ENCODE results near the gene AGFG2. TPM values are rescaled to one million over a fixed set of nuclear protein-coding genes. Genes with fewer than 3 reads are reported as not detected.
A peak's percentile ranks its signal among the peaks of the same experiment; 100 is the strongest.
"Not testable (repeated sequence)": the region's sequence is repeated elsewhere in the genome, so short reads cannot be mapped to it uniquely, and the experiment has no call there.

The AGFG2 gene
- total and polyA plus RNA-seq, 2 donors = 7.4 to 15.4 TPM

DNA sequence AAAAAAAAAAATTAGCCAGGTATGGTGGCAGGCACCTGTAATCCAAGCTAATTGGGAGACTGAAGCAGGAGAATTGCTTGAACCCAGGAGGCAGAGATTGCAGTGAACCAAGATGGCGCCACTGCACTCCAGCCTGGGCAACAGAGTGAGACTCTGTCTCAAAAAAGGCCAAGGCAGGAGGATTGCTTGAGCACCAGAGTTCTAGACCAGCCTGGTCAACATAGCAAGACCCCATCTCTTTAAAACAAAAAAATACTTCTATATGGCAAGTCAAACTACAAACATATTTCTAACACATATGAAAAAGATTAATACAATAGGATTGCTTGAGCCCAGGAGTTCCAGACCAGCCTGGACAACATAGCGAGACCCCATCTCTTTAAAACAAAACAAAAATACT lies 38.3 kb upstream of the AGFG2 start:
- not testable (repeated sequence) for DNase-seq (ENCODE audit: low read depth in 6 of 9, low spot score in 9 of 9); H3K9me3 ChIP-seq (ENCODE audit: control insufficient read depth in 2 of 2, insufficient read depth in 1 of 2, low read length in 1 of 2); H3K4me1 ChIP-seq (ENCODE audit: control insufficient read depth in 2 of 2, insufficient read depth in 2 of 2, low read length in 2 of 2); H3K36me3 ChIP-seq (ENCODE audit: control insufficient read depth in 2 of 2, insufficient read depth in 2 of 2, low read length in 1 of 2); H3K27ac ChIP-seq (ENCODE audit: low read depth in 1 of 2, low read length in 1 of 2); H3K4me3 ChIP-seq (ENCODE audit: low read length in 2 of 2)
- 97% methylated on average over 2 of the region's 2 CpGs for WGBS
- peaks cover 0 to 23% of the 10 kb centered on the region in 2 donors for H3K27me3 ChIP-seq (ENCODE audit: control insufficient read depth in 2 of 2, insufficient read depth in 1 of 2, low read length in 1 of 2)

DNA sequence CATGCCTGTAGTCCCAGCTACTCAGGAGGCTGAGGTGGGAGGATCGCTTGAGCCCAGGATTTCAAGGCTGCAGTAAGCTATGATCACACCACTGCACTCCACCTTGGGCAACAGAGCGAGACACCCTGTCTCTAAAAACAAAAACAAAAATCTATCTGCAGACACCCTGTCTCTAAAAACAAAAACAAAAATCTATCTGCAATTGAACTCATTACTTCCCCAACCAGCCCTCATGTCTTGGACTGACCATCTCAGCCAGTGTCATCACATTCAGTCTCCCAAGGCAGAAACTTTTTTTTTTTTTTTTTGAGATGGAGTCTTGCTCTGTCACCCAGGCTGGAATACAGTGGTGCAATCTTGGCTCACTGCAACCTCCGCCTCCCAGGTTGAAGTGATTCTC lies 35.0 kb upstream of the AGFG2 start:
- 97% methylated on average over 3 of the region's 3 CpGs for WGBS
- not testable (repeated sequence) for H3K36me3 ChIP-seq (ENCODE audit: control insufficient read depth in 2 of 2, insufficient read depth in 2 of 2, low read length in 1 of 2); H3K4me3 ChIP-seq (ENCODE audit: low read length in 2 of 2); H3K27me3 ChIP-seq (ENCODE audit: control insufficient read depth in 2 of 2, insufficient read depth in 1 of 2, low read length in 1 of 2); H3K27ac ChIP-seq (ENCODE audit: low read depth in 1 of 2, low read length in 1 of 2); DNase-seq (ENCODE audit: low read depth in 6 of 9, low spot score in 9 of 9); H3K4me1 ChIP-seq (ENCODE audit: control insufficient read depth in 2 of 2, insufficient read depth in 2 of 2, low read length in 2 of 2); H3K9me3 ChIP-seq (ENCODE audit: control insufficient read depth in 2 of 2, insufficient read depth in 1 of 2, low read length in 1 of 2)

DNA sequence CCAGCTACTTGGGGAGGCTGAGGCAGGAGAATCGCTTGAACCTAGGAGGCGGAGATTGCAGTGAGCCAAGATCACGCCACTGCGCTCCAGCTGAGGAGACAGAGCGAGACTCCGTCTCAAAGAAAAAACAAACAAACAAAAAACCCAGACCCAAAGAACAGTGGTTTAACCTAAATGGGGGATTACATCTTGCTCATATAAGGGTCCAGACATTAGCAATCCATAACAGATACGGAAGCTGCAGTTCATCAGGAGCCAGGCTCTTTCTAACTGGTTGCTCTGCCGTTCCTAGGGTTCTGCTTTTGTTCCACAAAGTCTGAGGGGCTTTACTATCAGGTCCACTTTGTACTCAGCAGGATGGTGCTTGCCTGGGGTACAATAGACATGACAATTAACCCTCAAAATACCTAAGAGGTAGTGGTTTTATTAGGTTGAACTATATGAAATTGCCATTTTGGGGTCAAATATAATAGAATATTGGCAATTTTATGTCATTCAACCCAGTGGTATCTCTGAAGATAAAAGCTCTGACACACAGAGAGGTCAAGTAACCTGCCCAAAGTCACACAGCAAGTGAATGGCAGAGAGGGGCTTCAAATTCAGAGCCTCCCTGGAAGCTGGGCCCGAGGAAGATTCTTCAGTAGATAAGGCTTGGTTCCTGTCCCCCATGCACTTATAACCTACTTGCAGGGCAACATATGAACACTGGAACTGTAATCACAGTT lies 34.0 kb upstream of the AGFG2 start:
- no peaks in the 10 kb centered on the region for H3K9me3 ChIP-seq (ENCODE audit: control insufficient read depth in 2 of 2, insufficient read depth in 1 of 2, low read length in 1 of 2)

DNA sequence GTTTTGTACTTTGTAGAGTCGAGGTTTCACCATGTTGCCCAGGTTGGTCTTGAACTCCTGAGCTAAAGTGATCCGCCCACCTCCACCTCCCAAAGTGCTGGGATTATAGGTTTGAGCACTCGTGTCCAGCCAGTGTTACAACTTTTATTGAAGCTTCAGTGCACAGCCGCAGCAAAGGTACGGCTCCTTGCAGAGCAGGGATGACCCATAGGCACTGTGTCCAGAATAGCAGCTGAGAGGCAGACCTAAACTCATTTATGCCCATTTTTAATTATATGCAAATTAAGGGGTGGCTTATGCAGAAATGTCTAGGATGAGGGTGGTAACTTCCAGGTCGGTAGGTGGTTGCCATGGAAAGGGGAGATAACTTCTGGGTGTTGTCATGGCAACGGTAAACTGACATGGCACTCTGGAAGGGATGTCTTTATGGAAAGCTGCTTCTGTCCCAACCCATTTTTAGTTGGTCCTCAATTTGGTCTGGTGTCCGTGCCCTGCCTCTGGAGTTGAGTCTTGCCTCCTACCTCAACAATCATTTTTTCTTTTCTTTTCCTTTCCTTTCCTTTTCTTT lies 32.6 kb upstream of the AGFG2 start:
- 82% methylated on average over 8 of the region's 8 CpGs for WGBS
- Histone ChIP-seq H3K36me3 (ENCODE audit: control insufficient read depth in 2 of 2, insufficient read depth in 2 of 2, low read length in 1 of 2) (no peaks in the 10 kb centered on the region), H3K27me3 (ENCODE audit: control insufficient read depth in 2 of 2, insufficient read depth in 1 of 2, low read length in 1 of 2) (peaks cover 0 to 12% of the 10 kb centered on the region in 2 donors), H3K9me3 (ENCODE audit: control insufficient read depth in 2 of 2, insufficient read depth in 1 of 2, low read length in 1 of 2) (no peaks in the 10 kb centered on the region), H3K27ac (ENCODE audit: low read depth in 1 of 2, low read length in 1 of 2) (no peak overlapping the region), H3K4me3 (ENCODE audit: low read length in 2 of 2) (no peak overlapping the region), H3K4me1 (ENCODE audit: control insufficient read depth in 2 of 2, insufficient read depth in 2 of 2, low read length in 2 of 2) (no peaks in the 10 kb centered on the region)
- no peak for DNase-seq (ENCODE audit: low read depth in 6 of 9, low spot score in 9 of 9)

More for the DNA sequence above, 34.0 kb upstream of the AGFG2 start:
- WGBS = 96% methylated on average over 9 of the region's 9 CpGs
- H3K36me3 ChIP-seq (ENCODE audit: control insufficient read depth in 2 of 2, insufficient read depth in 2 of 2, low read length in 1 of 2) = no peaks in the 10 kb centered on the region
- no peak overlapping the region for H3K4me3 ChIP-seq (ENCODE audit: low read length in 2 of 2)
- H3K27me3 ChIP-seq (ENCODE audit: control insufficient read depth in 2 of 2, insufficient read depth in 1 of 2, low read length in 1 of 2) = peaks cover 0 to 12% of the 10 kb centered on the region in 2 donors
- H3K4me1 ChIP-seq (ENCODE audit: control insufficient read depth in 2 of 2, insufficient read depth in 2 of 2, low read length in 2 of 2) = no peaks in the 10 kb centered on the region
- no peak overlapping the region for H3K27ac ChIP-seq (ENCODE audit: low read depth in 1 of 2, low read length in 1 of 2)
- DNase-seq (ENCODE audit: low read depth in 6 of 9, low spot score in 9 of 9) = no peak

DNA sequence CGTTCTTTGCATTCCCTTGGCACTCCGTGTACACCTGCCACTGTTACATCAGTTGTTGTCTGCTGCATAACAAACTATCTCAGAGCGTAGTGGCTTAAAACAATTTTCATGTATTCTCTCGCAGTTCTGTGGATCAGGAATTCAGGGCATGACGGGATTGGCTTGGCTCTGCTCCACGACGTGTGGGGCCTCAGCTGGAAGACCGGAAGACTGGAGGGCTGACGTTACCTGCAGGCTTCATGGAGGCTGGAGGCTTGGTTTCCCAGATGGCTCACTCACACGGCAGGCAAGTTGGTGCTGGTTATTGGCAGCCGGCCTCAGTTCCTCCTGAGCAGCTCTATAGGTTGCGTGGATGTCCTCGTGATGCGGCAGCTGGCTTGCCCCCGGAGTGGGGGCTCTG lies 29.8 kb upstream of the AGFG2 start:
- 92% methylated on average over 15 of the region's 15 CpGs for WGBS
- H3K27ac ChIP-seq (ENCODE audit: low read depth in 1 of 2, low read length in 1 of 2) = peak overlapping the region in 1 of 2 donors; percentile 17
- no peaks in the 10 kb centered on the region for H3K36me3 ChIP-seq (ENCODE audit: control insufficient read depth in 2 of 2, insufficient read depth in 2 of 2, low read length in 1 of 2)
- no peaks in the 10 kb centered on the region for H3K9me3 ChIP-seq (ENCODE audit: control insufficient read depth in 2 of 2, insufficient read depth in 1 of 2, low read length in 1 of 2)
- H3K27me3 ChIP-seq (ENCODE audit: control insufficient read depth in 2 of 2, insufficient read depth in 1 of 2, low read length in 1 of 2) = peaks cover 0 to 8% of the 10 kb centered on the region in 2 donors
- no peak overlapping the region for H3K4me3 ChIP-seq (ENCODE audit: low read length in 2 of 2)
- H3K4me1 ChIP-seq (ENCODE audit: control insufficient read depth in 2 of 2, insufficient read depth in 2 of 2, low read length in 2 of 2) = no peaks in the 10 kb centered on the region
- peak in 1 of 9 donors; percentile 31 for DNase-seq (ENCODE audit: low read depth in 6 of 9, low spot score in 9 of 9)

DNA sequence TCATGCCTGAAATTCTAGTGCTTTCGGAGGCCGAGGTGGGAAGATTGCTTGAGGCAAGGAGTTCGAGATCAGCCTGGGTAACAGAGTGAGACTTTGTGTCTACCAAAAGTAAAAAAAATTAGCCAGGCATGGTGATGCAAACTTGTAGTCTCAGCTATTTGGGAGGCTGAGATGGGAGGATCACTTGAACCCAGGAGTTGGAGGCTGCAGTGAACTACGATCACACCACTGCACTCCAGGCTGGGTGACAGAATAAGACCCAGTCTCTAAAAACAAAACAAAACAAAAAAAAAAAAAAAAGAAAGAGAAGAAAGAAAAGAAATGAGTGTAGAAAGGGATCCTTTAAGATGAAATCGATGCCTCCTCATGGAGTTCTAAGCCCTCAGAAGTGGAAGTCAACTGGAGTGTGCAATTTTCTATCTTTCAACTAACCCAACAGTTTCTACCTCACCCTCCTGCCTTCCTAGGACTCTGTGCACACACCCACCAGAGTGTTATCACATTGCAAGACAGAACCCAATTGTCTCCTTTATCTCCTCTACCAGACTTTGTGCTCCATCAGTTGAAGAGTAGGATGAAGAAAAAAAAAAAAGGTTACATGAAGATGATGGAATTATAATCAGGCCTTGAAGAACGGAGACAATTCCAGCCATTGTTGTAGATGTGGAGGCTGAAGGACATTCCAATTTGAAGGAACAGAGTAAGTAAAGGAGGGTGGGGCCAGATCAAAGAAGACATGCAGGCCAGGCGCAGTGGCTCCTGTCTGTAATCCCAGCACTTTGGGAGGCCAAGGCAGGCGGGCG lies 28.4 kb upstream of the AGFG2 start:
- H3K4me3 ChIP-seq (ENCODE audit: low read length in 2 of 2) = no peak overlapping the region
- 97% methylated on average over 9 of the region's 9 CpGs for WGBS
- peaks cover 0 to 8% of the 10 kb centered on the region in 2 donors for H3K27me3 ChIP-seq (ENCODE audit: control insufficient read depth in 2 of 2, insufficient read depth in 1 of 2, low read length in 1 of 2)
- no peaks in the 10 kb centered on the region for H3K9me3 ChIP-seq (ENCODE audit: control insufficient read depth in 2 of 2, insufficient read depth in 1 of 2, low read length in 1 of 2)
- no peak for DNase-seq (ENCODE audit: low read depth in 6 of 9, low spot score in 9 of 9)
- H3K36me3 ChIP-seq (ENCODE audit: control insufficient read depth in 2 of 2, insufficient read depth in 2 of 2, low read length in 1 of 2) = no peaks in the 10 kb centered on the region
- no peak overlapping the region for H3K27ac ChIP-seq (ENCODE audit: low read depth in 1 of 2, low read length in 1 of 2)
- H3K4me1 ChIP-seq (ENCODE audit: control insufficient read depth in 2 of 2, insufficient read depth in 2 of 2, low read length in 2 of 2) = peaks cover 0 to 1% of the 10 kb centered on the region in 2 donors

DNA sequence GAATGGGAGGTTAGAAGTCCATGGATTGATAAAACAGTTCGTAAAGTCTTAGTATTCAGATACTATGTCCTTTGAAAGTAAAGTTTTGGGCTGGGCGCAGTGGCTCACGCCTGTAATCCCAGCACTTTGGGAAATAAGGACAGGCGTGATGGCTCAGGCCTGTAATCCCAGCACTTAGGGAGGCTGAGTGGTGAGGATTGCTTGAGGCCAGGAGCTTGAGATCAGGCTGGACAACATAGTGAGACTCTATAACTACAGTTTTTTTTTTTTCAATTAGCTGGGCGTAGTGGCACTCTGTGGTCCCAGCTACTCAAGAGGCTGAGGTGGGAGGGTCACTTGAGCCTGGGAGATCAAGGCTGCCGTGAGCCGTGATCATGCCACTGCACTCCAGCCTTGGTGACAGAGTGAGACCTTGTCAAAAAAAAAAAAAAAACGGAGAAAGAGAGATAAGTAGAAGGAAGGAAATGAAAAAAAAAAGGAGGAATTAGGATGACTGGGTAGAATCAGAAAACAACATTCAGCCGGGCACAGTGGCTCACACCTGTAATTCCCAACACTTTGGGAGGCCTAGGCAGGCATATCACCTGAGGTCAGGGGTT lies 25.7 kb upstream of the AGFG2 start:
- Histone ChIP-seq H3K27me3 (ENCODE audit: control insufficient read depth in 2 of 2, insufficient read depth in 1 of 2, low read length in 1 of 2) (peaks cover 0 to 4% of the 10 kb centered on the region in 2 donors), H3K36me3 (ENCODE audit: control insufficient read depth in 2 of 2, insufficient read depth in 2 of 2, low read length in 1 of 2) (no peaks in the 10 kb centered on the region), H3K27ac (ENCODE audit: low read depth in 1 of 2, low read length in 1 of 2) (no peak overlapping the region), H3K9me3 (ENCODE audit: control insufficient read depth in 2 of 2, insufficient read depth in 1 of 2, low read length in 1 of 2) (no peaks in the 10 kb centered on the region), H3K4me1 (ENCODE audit: control insufficient read depth in 2 of 2, insufficient read depth in 2 of 2, low read length in 2 of 2) (peaks cover 0 to 13% of the 10 kb centered on the region in 2 donors), H3K4me3 (ENCODE audit: low read length in 2 of 2) (no peak overlapping the region)
- no peak for DNase-seq (ENCODE audit: low read depth in 6 of 9, low spot score in 9 of 9)
- WGBS = 83% methylated on average over 9 of the region's 9 CpGs

DNA sequence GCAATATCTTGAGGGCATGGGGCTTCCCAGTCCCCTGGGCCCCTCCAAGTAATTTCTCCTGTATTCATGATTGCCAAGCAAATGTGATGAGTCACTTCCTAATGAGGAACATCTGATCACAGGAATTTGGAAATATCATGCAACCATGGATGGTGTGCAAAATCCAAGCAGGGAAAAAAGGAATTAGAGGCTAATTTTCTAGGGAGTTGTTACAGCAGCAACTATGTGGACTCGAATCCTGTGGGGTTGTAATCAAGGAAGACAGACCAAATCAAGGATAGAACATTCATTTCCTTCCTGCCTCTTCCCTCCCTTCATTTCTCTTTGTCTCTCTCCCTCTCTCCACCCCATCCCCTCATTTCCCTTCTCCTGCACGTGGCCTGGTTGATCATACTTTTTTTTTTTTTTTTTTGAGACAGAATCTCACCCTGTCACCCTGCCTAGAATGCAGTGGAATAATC lies 23.9 kb upstream of the AGFG2 start:
- Histone ChIP-seq H3K4me1 (ENCODE audit: control insufficient read depth in 2 of 2, insufficient read depth in 2 of 2, low read length in 2 of 2) (peaks cover 0 to 13% of the 10 kb centered on the region in 2 donors), H3K9me3 (ENCODE audit: control insufficient read depth in 2 of 2, insufficient read depth in 1 of 2, low read length in 1 of 2) (no peaks in the 10 kb centered on the region), H3K27me3 (ENCODE audit: control insufficient read depth in 2 of 2, insufficient read depth in 1 of 2, low read length in 1 of 2) (no peaks in the 10 kb centered on the region), H3K27ac (ENCODE audit: low read depth in 1 of 2, low read length in 1 of 2) (no peak overlapping the region), H3K4me3 (ENCODE audit: low read length in 2 of 2) (no peak overlapping the region), H3K36me3 (ENCODE audit: control insufficient read depth in 2 of 2, insufficient read depth in 2 of 2, low read length in 1 of 2) (no peaks in the 10 kb centered on the region)
- 57% methylated on average over 2 of the region's 2 CpGs for WGBS
- no peak for DNase-seq (ENCODE audit: low read depth in 6 of 9, low spot score in 9 of 9)

Data from thymus (tissue), 11 donors.